DND-41 (cell line): Measurements from ENCODE around the gene RBPJL.

Experiments
- ATAC-seq: fragments of 200-7000 bp; cut with Tn5 transposase; 3 replicates; pipeline ENCODE4 v1.9.1; 2021; ENCODE audit warnings: low read depth; ENCODE audit not compliant: insufficient read depth
- DNase-seq: peaks from one replicate; pipeline ENCODE4 v3.0.0-alpha.2; 2020
- H2AFZ ChIP-seq: 2 replicates; pipeline ENCODE4 v1.6.0; 2012; ENCODE audit warnings: low read depth, low read length
- H3K27ac ChIP-seq: 2 replicates; pipeline ENCODE4 v1.5.1; 2012; ENCODE audit warnings: low read length, inconsistent platforms
- H3K27me3 ChIP-seq: fragments of 200-600 bp; sonication (generic); 2 replicates; pipeline ENCODE4 v1.6.0; 2012; ENCODE audit warnings: low read length, mild to moderate bottlenecking, inconsistent platforms; ENCODE audit not compliant: insufficient read depth, poor library complexity
- H3K36me3 ChIP-seq: 2 replicates; pipeline ENCODE4 v1.5.1; 2012; ENCODE audit warnings: low read length, inconsistent platforms; ENCODE audit not compliant: insufficient read depth
- H3K4me1 ChIP-seq: 2 replicates; pipeline ENCODE4 v1.5.1; 2012; ENCODE audit warnings: mild to moderate bottlenecking, low read length; ENCODE audit not compliant: insufficient read depth
- H3K4me2 ChIP-seq: 2 replicates; pipeline ENCODE4 v1.6.0; 2012; ENCODE audit warnings: mild to moderate bottlenecking, moderate library complexity, low read length, inconsistent platforms; ENCODE audit not compliant: insufficient read depth
- H3K4me3 ChIP-seq, 2 experiments: fragments of 200-600 bp in 1 of 2; shearing (Covaris generic) in 1 of 2; 2 replicates each; pipeline ENCODE4 v1.5.1; 2012 to 2016; ENCODE audit warnings: inconsistent platforms in 2 of 2, low read length in 2 of 2, mild to moderate bottlenecking in 2 of 2, low read depth in 1 of 2, moderate library complexity in 1 of 2
- H3K79me2 ChIP-seq: 2 replicates; pipeline ENCODE4 v1.6.0; 2012; ENCODE audit warnings: low read length, inconsistent platforms; ENCODE audit not compliant: insufficient read depth
- H3K9ac ChIP-seq: 2 replicates; pipeline ENCODE4 v1.6.0; 2012; ENCODE audit warnings: low read depth, mild to moderate bottlenecking, inconsistent platforms, low read length, moderate library complexity
- H3K9me3 ChIP-seq: 2 replicates; pipeline ENCODE4 v1.5.1; 2012; ENCODE audit warnings: low read length, moderate library complexity, mild to moderate bottlenecking, inconsistent platforms; ENCODE audit not compliant: insufficient read depth, severe bottlenecking
- H4K20me1 ChIP-seq: 2 replicates; pipeline ENCODE4 v1.6.0; 2012; ENCODE audit warnings: low read length; ENCODE audit not compliant: insufficient read depth
- CTCF ChIP-seq: IDR thresholded peaks from 2 replicates; pipeline ENCODE4 v1.5.1; 2012; ENCODE audit warnings: borderline replicate concordance, low read length, moderate library complexity, mild to moderate bottlenecking; ENCODE audit not compliant: poor library complexity, severe bottlenecking; ENCODE audit errors: extremely low read depth
- EZH2 ChIP-seq: IDR thresholded peaks from 3 replicates; pipeline ENCODE4 v1.6.1; 2012; ENCODE audit warnings: borderline replicate concordance, low read depth, mild to moderate bottlenecking, moderate library complexity, low read length, inconsistent platforms; ENCODE audit not compliant: severe bottlenecking

The RBPJL gene

GRCh38 chr20:45318948-45319347 is 12.3 kb downstream of the RBPJL start:
- DNase-seq = peak; percentile 64
- Histone ChIP-seq H3K27me3 (no peaks in the 10 kb centered on the region), H3K4me3 (peak overlapping the region in 1 of 2 experiments; percentile 21; a peak in 1 of 4 replicates), H3K27ac (peak overlapping the region; percentile 80), H2AFZ (peak overlapping the region; percentile 93), H4K20me1 (no peaks in the 10 kb centered on the region), H3K79me2 (no peaks in the 10 kb centered on the region), H3K4me2 (peak overlapping the region; percentile 49), H3K9ac (peak overlapping the region; percentile 39; the same call in 1 of the 2 replicates), H3K36me3 (no peaks in the 10 kb centered on the region), H3K9me3 (no peaks in the 10 kb centered on the region), H3K4me1 (peaks cover 35% of the 10 kb centered on the region)
- TF ChIP-seq EZH2 (no peak), CTCF (no peak)
- ATAC-seq = peak; percentile 69

GRCh38 chr20:45320948-45321595 is 14.4 kb downstream of the RBPJL start:
- Histone ChIP-seq H3K4me1 (peaks cover 35% of the 10 kb centered on the region), H3K9me3 (no peaks in the 10 kb centered on the region), H2AFZ (no peak overlapping the region), H3K4me2 (no peak overlapping the region), H3K4me3 (no peak overlapping the region), H3K27me3 (no peaks in the 10 kb centered on the region), H3K27ac (no peak overlapping the region), H3K9ac (no peak overlapping the region), H4K20me1 (no peaks in the 10 kb centered on the region), H3K36me3 (no peaks in the 10 kb centered on the region), H3K79me2 (no peaks in the 10 kb centered on the region)
- no peak for TF ChIP-seq CTCF
- TF ChIP-seq EZH2 = no peak
- DNase-seq = peak; percentile 61
- ATAC-seq = peak; percentile 68

GRCh38 chr20:45322952-45323383 is 16.3 kb downstream of the RBPJL start:
- H4K20me1 ChIP-seq = no peaks in the 10 kb centered on the region
- H3K9ac ChIP-seq = no peak overlapping the region
- TF ChIP-seq CTCF = no peak
- TF ChIP-seq EZH2 = no peak
- H3K36me3 ChIP-seq = no peaks in the 10 kb centered on the region
- H2AFZ ChIP-seq = no peak overlapping the region
- no peak overlapping the region for H3K4me3 ChIP-seq
- H3K79me2 ChIP-seq = no peaks in the 10 kb centered on the region
- ATAC-seq = no peak
- H3K9me3 ChIP-seq = no peaks in the 10 kb centered on the region
- H3K27ac ChIP-seq = no peak overlapping the region
- peaks cover 33% of the 10 kb centered on the region for H3K4me1 ChIP-seq
- peaks cover 4% of the 10 kb centered on the region for H3K27me3 ChIP-seq
- no peak overlapping the region for H3K4me2 ChIP-seq
- no peak for DNase-seq

GRCh38 chr20:45323731-45324130 is 17.1 kb downstream of the RBPJL start:
- H3K4me2 ChIP-seq = no peak overlapping the region
- H3K27me3 ChIP-seq = peaks cover 4% of the 10 kb centered on the region
- no peaks in the 10 kb centered on the region for H4K20me1 ChIP-seq
- no peaks in the 10 kb centered on the region for H3K9me3 ChIP-seq
- H3K4me1 ChIP-seq = peaks cover 26% of the 10 kb centered on the region
- no peak overlapping the region for H3K27ac ChIP-seq
- no peaks in the 10 kb centered on the region for H3K79me2 ChIP-seq
- no peak overlapping the region for H3K9ac ChIP-seq
- H3K4me3 ChIP-seq = no peak overlapping the region
- no peak for ATAC-seq
- TF ChIP-seq EZH2 (no peak), CTCF (no peak)
- no peaks in the 10 kb centered on the region for H3K36me3 ChIP-seq
- DNase-seq = no peak
- H2AFZ ChIP-seq = no peak overlapping the region
